Suppressor macrophage treated with lipopolysaccharide for 1 hour (primary cell): Measurements from ENCODE around the gene MYT1.

ENCODE experiments used
- DNase-seq, 3 donors: peaks; one replicate each; pipeline ENCODE4 v3.0.0-alpha.2; 2020 to 2022

Gene MYT1

GRCh38 chr20:64253443-64253842 lies 89.2 kb downstream of the MYT1 start:
- no peak for DNase-seq

- DNase-seq = no peak
Observed at GRCh38 chr20:64254156-64254555, 89.9 kb downstream of the MYT1 start.

- no peak for DNase-seq
Observed at GRCh38 chr20:64254571-64255360, 90.5 kb downstream of the MYT1 start.

- peak; percentile 92 to 96 (median 95) for DNase-seq
Observed at GRCh38 chr20:64255361-64256281, 91.4 kb downstream of the MYT1 start, which contains the start of gene PCMTD2. Gene PCMTD2 (plus strand): TSS chr20:64255748. CDS start chr20:64259966, 4,218 bp downstream.

- no peak for DNase-seq
Observed at GRCh38 chr20:64256282-64256935, 92.2 kb downstream of the MYT1 start.

GRCh38 chr20:64257107-64257757 lies 93.0 kb downstream of the MYT1 start:
- DNase-seq = no peak

- no peak for DNase-seq
Observed at GRCh38 chr20:64258071-64258823, 94.0 kb downstream of the MYT1 start.

- DNase-seq = no peak
Observed at GRCh38 chr20:64260239-64260638, 96.0 kb downstream of the MYT1 start.

GRCh38 chr20:64261138-64261537 lies 96.9 kb downstream of the MYT1 start:
- DNase-seq = no peak

GRCh38 chr20:64264091-64264490 lies 99.8 kb downstream of the MYT1 start:
- no peak for DNase-seq

GRCh38 chr20:64265201-64265600 lies 100.9 kb downstream of the MYT1 start:
- no peak for DNase-seq

GRCh38 chr20:64266988-64267387 lies 102.7 kb downstream of the MYT1 start:
- no peak for DNase-seq

- no peak for DNase-seq
Observed at GRCh38 chr20:64268174-64268573, 103.9 kb downstream of the MYT1 start.

GRCh38 chr20:64269604-64270411 lies 105.6 kb downstream of the MYT1 start:
- no peak for DNase-seq

GRCh38 chr20:64271636-64272035 lies 107.4 kb downstream of the MYT1 start:
- DNase-seq = no peak

GRCh38 chr20:64273109-64273508 lies 108.9 kb downstream of the MYT1 start:
- no peak for DNase-seq

- no peak for DNase-seq
Observed at GRCh38 chr20:64276817-64277216, 112.6 kb downstream of the MYT1 start.

GRCh38 chr20:64277571-64278316 lies 113.5 kb downstream of the MYT1 start:
- peak in 1 of 3 donors; percentile 24 for DNase-seq

- no peak for DNase-seq
Observed at GRCh38 chr20:64278317-64278681, 114.0 kb downstream of the MYT1 start.

- DNase-seq = no peak
Observed at GRCh38 chr20:64279826-64280459, 115.7 kb downstream of the MYT1 start.
